ENCODE data around the gene COL12A1. TPM values are rescaled to one million over a fixed set of nuclear protein-coding genes. Genes with fewer than 3 reads are reported as not detected.

COL12A1 gene
- total RNA-seq, 1 donor from 2014 or later = 17.5 TPM

DNA sequence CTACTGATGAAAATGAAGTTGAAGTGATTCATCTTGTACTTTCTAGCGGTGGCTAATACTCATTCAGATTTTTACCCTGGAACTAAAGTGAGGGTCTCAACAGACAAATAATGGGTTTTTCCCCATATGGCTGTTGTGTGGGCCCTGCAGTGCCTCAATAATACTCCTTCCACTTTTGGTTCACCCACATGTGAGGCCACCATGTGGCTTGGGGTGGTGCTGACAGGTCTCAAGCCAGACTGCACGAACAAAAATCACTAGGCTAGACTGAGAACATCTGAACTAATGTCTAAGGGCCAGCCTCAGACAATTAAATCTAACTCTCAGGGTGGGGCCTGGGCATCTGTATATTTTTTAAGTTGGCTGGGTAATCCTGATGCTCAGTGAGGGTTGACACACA is 7.9 kb upstream of the COL12A1 start:
- DNase-seq (ENCODE audit: low read depth) = no peak
- no peak for TF ChIP-seq CTCF (conservative IDR thresholded peaks at IDR 0.05; ENCODE audit: low read depth, low read length)
- H3K4me3 ChIP-seq (ENCODE audit: low read depth, low read length) = no peak overlapping the region

GRCh38 chr6:75213112-75213511 is 7.3 kb upstream of the COL12A1 start:
- DNase-seq (ENCODE audit: low read depth) = no peak
- no peak overlapping the region for H3K4me3 ChIP-seq (ENCODE audit: low read depth, low read length)
- no peak for TF ChIP-seq CTCF (conservative IDR thresholded peaks at IDR 0.05; ENCODE audit: low read depth, low read length)

DNA sequence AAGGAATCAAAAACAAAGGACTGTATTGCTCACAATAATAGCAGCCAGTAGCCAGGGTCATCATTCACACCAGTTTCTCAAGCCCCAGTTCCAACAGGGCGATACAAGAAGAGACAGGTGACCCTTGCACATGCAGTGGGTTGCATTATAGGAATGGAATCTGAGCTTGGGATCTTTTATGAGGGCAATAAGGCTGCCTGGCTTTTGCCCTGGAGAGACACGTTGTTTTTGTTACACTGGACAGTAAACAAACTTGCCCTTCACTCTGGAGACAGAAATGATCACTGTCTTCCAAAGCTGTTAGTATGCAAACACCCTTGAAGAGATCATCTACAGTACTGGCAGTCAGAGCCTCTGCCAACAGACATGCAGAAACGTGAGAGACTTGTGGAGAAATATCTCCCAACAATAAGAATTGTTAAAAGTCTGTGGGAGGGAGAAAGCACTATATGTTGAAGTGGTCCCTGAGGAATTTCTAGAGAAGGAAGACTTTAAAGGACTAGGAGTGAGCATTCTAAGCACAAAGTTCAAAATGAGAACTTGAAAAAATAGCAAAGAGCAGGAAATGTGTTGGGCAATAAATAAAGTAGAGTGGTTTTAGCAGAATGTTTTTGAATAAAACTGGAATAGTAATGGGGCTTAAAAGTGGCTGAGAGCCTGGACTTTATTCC is 6.2 kb upstream of the COL12A1 start:
- DNase-seq (ENCODE audit: low read depth) = no peak
- no peak overlapping the region for H3K4me3 ChIP-seq (ENCODE audit: low read depth, low read length)
- no peak for TF ChIP-seq CTCF (conservative IDR thresholded peaks at IDR 0.05; ENCODE audit: low read depth, low read length)

DNA sequence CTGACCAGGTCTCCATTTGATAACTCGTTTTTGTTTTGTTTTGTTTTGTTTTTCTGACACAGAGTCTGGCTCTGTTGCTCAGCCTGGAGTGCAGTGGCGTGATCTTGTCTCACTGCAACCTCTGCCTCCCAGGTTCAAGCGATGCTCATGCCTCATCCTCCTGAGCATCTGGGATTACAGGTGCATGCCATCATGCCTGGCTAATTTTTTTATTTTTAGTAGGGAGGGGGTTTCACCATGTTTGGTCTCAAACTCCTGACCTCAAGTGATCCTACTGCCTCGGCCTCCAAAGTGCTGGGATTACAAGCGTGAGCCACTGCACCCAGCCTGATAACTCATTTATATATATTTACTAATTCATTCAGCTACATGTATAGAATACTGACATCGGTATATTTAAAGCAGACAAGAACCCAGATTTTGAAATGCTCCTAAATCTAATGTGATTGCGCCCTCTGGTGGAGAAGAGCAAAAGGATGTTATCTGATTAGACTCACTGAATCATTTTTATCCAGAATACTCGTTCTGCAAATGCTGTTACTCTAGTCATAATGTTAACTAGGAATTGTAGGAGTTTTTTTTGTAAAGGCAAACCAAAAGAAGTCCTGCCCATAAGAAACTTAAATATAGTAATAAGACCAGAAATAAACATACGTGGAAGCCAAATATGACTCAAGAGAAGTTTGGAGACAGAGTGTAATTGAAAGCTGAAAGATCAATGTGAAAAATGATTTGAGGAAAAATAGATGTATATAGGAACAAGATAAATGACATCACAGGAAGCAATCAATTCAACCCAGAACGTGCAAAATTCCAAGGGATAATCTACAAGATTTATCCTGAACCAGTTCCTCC is 5.3 kb upstream of the COL12A1 start:
- peak; percentile 79 for TF ChIP-seq CTCF (conservative IDR thresholded peaks at IDR 0.05; ENCODE audit: low read depth, low read length)
- H3K4me3 ChIP-seq (ENCODE audit: low read depth, low read length) = no peak overlapping the region
- no peak for DNase-seq (ENCODE audit: low read depth)

DNA sequence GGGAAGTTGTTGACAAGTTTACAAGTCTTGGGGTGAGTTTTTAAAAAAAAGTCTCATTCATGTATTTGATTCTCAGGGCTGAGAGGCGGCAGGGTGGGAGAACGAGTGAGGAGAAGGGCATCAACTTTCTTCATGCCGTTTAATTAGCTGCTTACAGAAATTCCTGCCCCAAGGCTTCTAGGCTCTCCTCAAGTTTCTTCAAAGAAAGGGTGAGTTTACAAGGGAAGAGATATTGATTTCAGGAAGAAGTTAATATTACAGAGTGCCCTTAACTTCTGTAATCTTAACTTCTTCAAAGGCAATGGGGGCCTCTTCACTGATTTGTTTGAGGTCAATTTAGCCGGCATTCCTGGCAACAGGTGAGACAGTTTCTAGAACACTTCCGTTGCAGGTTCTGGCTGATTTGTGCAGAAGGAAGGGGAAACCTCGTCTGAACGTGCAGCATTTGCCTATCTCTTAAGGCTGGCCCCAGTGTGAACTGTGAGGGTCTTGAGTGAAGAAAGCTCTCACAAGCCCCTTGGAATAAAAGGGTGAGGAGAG is 3.4 kb upstream of the COL12A1 start:
- TF ChIP-seq CTCF (conservative IDR thresholded peaks at IDR 0.05; ENCODE audit: low read depth, low read length) = no peak
- DNase-seq (ENCODE audit: low read depth) = no peak
- no peak overlapping the region for H3K4me3 ChIP-seq (ENCODE audit: low read depth, low read length)

DNA sequence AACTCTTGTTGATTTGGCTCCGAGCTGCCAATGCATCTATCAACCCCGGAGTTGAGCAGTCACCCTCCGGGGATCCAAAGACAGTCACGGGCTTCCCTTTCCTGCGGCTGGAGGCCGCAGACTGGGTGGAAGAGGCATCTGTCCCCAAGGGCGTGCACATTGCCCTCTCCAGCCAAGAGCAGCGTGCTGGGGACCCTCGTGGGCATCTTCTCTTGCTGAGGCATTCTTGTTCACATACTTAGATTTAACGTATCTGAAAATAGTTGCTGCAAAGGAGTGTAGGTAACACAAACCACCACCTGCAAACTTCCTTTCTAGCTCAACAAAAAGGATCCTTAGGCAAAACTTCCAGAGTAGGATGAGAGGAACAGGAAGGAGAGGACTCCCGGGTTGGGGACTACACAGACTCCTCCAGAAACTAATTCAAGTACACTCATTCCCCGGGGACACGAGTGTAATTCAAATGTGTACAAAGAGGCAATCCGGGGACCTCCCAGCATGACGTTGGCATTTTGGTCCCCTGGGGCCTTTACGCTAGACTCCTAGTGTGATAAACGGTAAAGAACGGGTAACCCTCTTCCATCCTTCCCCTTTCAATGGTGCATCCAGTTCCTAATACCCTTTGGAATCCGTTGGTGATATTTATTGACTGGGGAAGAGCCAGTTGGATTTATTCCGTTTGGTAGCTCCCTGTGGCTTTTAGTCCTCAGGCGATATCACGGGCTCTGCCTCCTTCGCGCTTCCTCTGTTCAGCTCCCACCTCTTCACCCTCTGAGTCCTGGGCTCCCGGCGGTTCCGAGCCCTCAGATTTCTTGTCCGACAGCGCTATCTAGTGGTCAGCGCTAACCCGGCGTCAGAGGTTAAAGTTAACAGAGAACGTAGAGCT is 2.7 kb upstream of the COL12A1 start:
- H3K4me3 ChIP-seq (ENCODE audit: low read depth, low read length) = peak overlapping the region; percentile 9
- no peak for DNase-seq (ENCODE audit: low read depth)
- peak; percentile 94 for TF ChIP-seq CTCF (conservative IDR thresholded peaks at IDR 0.05; ENCODE audit: low read depth, low read length)
